SU-DHL-6 (cell line): ENCODE measurements around the gene RO60.

Source experiments
- H2AFZ ChIP-seq: fragments of 200-600 bp; sonication (generic); 2 replicates; pipeline ENCODE4 v1.6.1; 2014; ENCODE audit warnings: low read depth, mild to moderate bottlenecking, moderate library complexity, mixed read lengths, antibody characterized with exemption, low read length; ENCODE audit not compliant: severe bottlenecking
- H3F3A ChIP-seq: fragments of 200-600 bp; shearing (Covaris generic); 2 replicates; pipeline ENCODE4 v1.6.0; 2016; ENCODE audit warnings: antibody characterized with exemption, mild to moderate bottlenecking; ENCODE audit not compliant: insufficient read depth
- H3K27ac ChIP-seq: fragments of 200-600 bp; sonication (generic); 2 replicates; pipeline ENCODE4 v1.5.1; 2016; ENCODE audit warnings: low read depth, mild to moderate bottlenecking, low read length, moderate library complexity, mixed read lengths
- H3K27me3 ChIP-seq: fragments of 200-600 bp; sonication (generic), shearing (Covaris generic); 2 replicates; pipeline ENCODE4 v1.6.0; 2014; ENCODE audit warnings: mild to moderate bottlenecking, low read length
- H3K36me3 ChIP-seq: fragments of 200-600 bp; sonication (generic); 2 replicates; pipeline ENCODE4 v1.6.1; 2014; ENCODE audit warnings: mild to moderate bottlenecking, low read length, mixed read lengths
- H3K4me2 ChIP-seq: fragments of 300-600, 200-600 bp; shearing (Covaris generic), sonication (generic); 2 replicates; pipeline ENCODE4 v1.6.0; 2014; ENCODE audit warnings: low read length, low read depth, mild to moderate bottlenecking; ENCODE audit not compliant: poor library complexity, severe bottlenecking
- H3K4me3 ChIP-seq: fragments of 200-600 bp; sonication (generic); 2 replicates; pipeline ENCODE4 v1.5.1; 2014; ENCODE audit warnings: antibody characterized with exemption, low read length, mild to moderate bottlenecking, mixed read lengths; ENCODE audit not compliant: insufficient read depth, poor library complexity, severe bottlenecking
- H3K79me2 ChIP-seq: fragments of 200-600 bp; sonication (generic); 2 replicates; pipeline ENCODE4 v1.6.1; 2014; ENCODE audit warnings: mild to moderate bottlenecking, low read length, moderate library complexity; ENCODE audit not compliant: insufficient read depth
- H3K9ac ChIP-seq: fragments of 200-600 bp; sonication (generic); 2 replicates; pipeline ENCODE4 v1.7.0; 2014; ENCODE audit warnings: mild to moderate bottlenecking, low read length
- H3K9me2 ChIP-seq: fragments of 200-600 bp; sonication (generic); replicated peaks from 2 replicates; pipeline ENCODE4 v1.6.1; 2014; ENCODE audit warnings: low read length; ENCODE audit not compliant: insufficient read depth
- H3K9me3 ChIP-seq: fragments of 200-600 bp; sonication (generic); 2 replicates; pipeline ENCODE4 v1.6.1; 2014; ENCODE audit warnings: low read length, mixed read lengths; ENCODE audit not compliant: insufficient read depth
- H4K20me1 ChIP-seq: fragments of 200-600 bp; sonication (generic); 2 replicates; pipeline ENCODE4 v1.6.1; 2014; ENCODE audit warnings: low read depth, mild to moderate bottlenecking, antibody characterized with exemption, low read length, moderate library complexity, mixed read lengths
- EZH2phosphoT487 ChIP-seq: fragments of 200-600 bp; sonication (generic), shearing (Covaris generic); conservative IDR thresholded peaks from 2 replicates; pipeline ENCODE4 v1.6.1; 2018; ENCODE audit warnings: mild to moderate bottlenecking, antibody characterized with exemption, low read length, moderate library complexity, mixed read lengths
- TF ChIP-seq, protein P1 (sequence below): fragments of 200-600 bp; sonication (generic); IDR thresholded peaks from one replicate; pipeline ENCODE4 v1.5.1; 2017; ENCODE audit warnings: antibody characterized with exemption, mild to moderate bottlenecking, low read length, moderate library complexity; ENCODE audit not compliant: insufficient read depth, poor library complexity, severe bottlenecking

RO60 gene

DNA sequence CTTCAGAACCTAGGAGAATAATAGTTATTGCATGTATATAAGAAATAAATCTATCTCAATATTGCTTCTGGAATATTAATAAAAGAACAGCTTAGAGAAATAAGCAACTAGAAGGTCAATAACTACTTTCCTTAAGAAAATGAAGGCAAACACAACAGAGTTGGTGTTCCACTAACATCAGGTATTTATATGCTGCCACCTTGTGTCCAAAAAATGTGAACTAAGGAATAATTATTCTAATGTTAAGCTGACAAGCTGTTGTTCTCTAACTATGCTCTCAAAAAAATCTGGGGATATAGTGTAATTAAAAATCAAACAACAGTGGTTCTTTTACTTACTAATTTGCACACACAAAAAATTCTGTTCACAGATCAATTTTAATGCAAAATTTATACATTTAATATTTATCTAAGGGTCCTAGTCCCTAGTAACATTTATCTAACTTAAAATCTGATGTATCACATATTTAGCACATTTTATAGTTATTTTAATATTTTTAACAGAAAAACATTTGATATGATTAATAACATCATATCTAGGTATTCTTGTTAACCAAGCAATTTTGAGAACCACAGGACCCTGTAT lies 39.9 kb upstream of the RO60 start:
- H3K27me3 ChIP-seq = no peaks in the 10 kb centered on the region
- peaks cover 65% of the 10 kb centered on the region; the same call in 1 of the 2 replicates for H3K36me3 ChIP-seq

GRCh38 chr1:193025218-193025617 lies 34.2 kb upstream of the RO60 start:
- Histone ChIP-seq H2AFZ (no peak overlapping the region), H3K79me2 (peaks cover 5% of the 10 kb centered on the region; the same call in 1 of the 2 replicates), H3K4me3 (no peak overlapping the region), H3K36me3 (peaks cover 58% of the 10 kb centered on the region), H3K9me3 (no peaks in the 10 kb centered on the region), H3K27ac (no peak overlapping the region), H4K20me1 (0 out of 2 replicates have a peak, but pooled peaks cover 5% of the 10 kb centered on the region), H3K4me2 (no peak overlapping the region), H3K9me2 (no peaks in the 10 kb centered on the region), H3F3A (peaks cover 28% of the 10 kb centered on the region; the same call in 1 of the 2 replicates), H3K27me3 (no peaks in the 10 kb centered on the region), H3K9ac (no peak overlapping the region)
- no peak for TF ChIP-seq EZH2phosphoT487
- TF ChIP-seq, protein P1, sequence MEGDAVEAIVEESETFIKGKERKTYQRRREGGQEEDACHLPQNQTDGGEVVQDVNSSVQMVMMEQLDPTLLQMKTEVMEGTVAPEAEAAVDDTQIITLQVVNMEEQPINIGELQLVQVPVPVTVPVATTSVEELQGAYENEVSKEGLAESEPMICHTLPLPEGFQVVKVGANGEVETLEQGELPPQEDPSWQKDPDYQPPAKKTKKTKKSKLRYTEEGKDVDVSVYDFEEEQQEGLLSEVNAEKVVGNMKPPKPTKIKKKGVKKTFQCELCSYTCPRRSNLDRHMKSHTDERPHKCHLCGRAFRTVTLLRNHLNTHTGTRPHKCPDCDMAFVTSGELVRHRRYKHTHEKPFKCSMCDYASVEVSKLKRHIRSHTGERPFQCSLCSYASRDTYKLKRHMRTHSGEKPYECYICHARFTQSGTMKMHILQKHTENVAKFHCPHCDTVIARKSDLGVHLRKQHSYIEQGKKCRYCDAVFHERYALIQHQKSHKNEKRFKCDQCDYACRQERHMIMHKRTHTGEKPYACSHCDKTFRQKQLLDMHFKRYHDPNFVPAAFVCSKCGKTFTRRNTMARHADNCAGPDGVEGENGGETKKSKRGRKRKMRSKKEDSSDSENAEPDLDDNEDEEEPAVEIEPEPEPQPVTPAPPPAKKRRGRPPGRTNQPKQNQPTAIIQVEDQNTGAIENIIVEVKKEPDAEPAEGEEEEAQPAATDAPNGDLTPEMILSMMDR = no peak

More for the DNA sequence above, 39.9 kb upstream of the RO60 start:
- Histone ChIP-seq H3K9me3 (no peaks in the 10 kb centered on the region), H3K79me2 (no peaks in the 10 kb centered on the region), H4K20me1 (no peaks in the 10 kb centered on the region), H3K9ac (no peak overlapping the region), H3K4me2 (no peak overlapping the region), H2AFZ (no peak overlapping the region), H3K9me2 (no peaks in the 10 kb centered on the region), H3F3A (peaks cover 35% of the 10 kb centered on the region), H3K4me3 (no peak overlapping the region), H3K27ac (no peak overlapping the region)
- TF ChIP-seq, protein P1 = peak; percentile 31
- TF ChIP-seq EZH2phosphoT487 = no peak

DNA sequence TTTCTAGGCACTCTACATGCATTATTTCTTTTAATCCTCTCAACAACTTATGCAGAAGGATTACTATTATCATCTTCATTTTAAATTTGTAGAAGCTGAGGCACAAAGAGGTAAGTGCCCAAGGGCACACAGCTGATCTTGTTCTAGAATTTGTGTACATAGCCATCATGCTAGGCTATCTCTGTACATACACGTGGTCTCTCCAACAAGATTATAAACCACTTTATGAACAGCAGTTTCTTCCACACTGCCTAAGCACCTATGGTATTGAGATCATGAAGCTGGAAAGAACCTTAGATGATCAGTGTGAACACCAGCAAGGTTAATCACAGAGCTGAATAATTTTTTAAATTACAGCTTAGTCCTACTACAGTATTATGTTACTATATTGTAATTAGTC lies 29.1 kb upstream of the RO60 start:
- H3K4me3 ChIP-seq = no peak overlapping the region
- TF ChIP-seq, protein P1 = no peak
- TF ChIP-seq EZH2phosphoT487 = no peak
- no peak overlapping the region for H3K9ac ChIP-seq
- peaks cover 45% of the 10 kb centered on the region for H3K79me2 ChIP-seq
- H3K36me3 ChIP-seq = peaks cover 47% of the 10 kb centered on the region
- peaks cover 14% of the 10 kb centered on the region; the same call in 1 of the 2 replicates for H3F3A ChIP-seq
- H3K4me2 ChIP-seq = no peak overlapping the region
- no peaks in the 10 kb centered on the region for H3K27me3 ChIP-seq
- no peaks in the 10 kb centered on the region for H3K9me2 ChIP-seq
- H2AFZ ChIP-seq = no peak overlapping the region
- no peaks in the 10 kb centered on the region for H3K9me3 ChIP-seq
- H4K20me1 ChIP-seq = peaks cover 10% of the 10 kb centered on the region; the same call in 1 of the 2 replicates
- H3K27ac ChIP-seq = no peak overlapping the region
